Embryonic facial prominence (tissue), 1 donor: ENCODE measurements around the gene PNPLA6.
A peak's percentile ranks its signal among the peaks of the same experiment; 100 is the strongest.
"Not testable (repeated sequence)": the region's sequence is repeated elsewhere in the genome, so short reads cannot be mapped to it uniquely, and the experiment has no call there.

ENCODE experiments used
- DNase-seq: peaks from one replicate; pipeline ENCODE4 v3.0.0-alpha.2; 2016; ENCODE audit errors: extremely low spot score

The PNPLA6 gene

GRCh38 chr19:7554990-7555864, 19.7 kb downstream of the PNPLA6 start:
- DNase-seq: no peak

GRCh38 chr19:7556696-7557315, 21.3 kb downstream of the PNPLA6 start:
- DNase-seq: no peak

GRCh38 chr19:7558667-7559066, 23.1 kb downstream of the PNPLA6 start:
- no peak for DNase-seq

GRCh38 chr19:7559102-7559501, 23.6 kb downstream of the PNPLA6 start:
- no peak for DNase-seq

GRCh38 chr19:7560255-7560654, 24.7 kb downstream of the PNPLA6 start:
- no peak for DNase-seq

GRCh38 chr19:7561325-7561724, 25.8 kb downstream of the PNPLA6 start:
- DNase-seq: no peak

- no peak for DNase-seq
These were observed 27.3 kb downstream of the PNPLA6 start for GRCh38 chr19:7562646-7563393.

- DNase-seq: no peak
These were observed 29.3 kb downstream of the PNPLA6 start for GRCh38 chr19:7564866-7565265.

- DNase-seq: no peak
These were observed 29.8 kb downstream of the PNPLA6 start for GRCh38 chr19:7565332-7565731.

- no peak for DNase-seq
These were observed 35.2 kb downstream of the PNPLA6 start for GRCh38 chr19:7570761-7571160.

- no peak for DNase-seq
These were observed 40.0 kb downstream of the PNPLA6 start for GRCh38 chr19:7575434-7576040.

GRCh38 chr19:7577422-7577821, 41.9 kb downstream of the PNPLA6 start:
- not testable (repeated sequence) for DNase-seq

GRCh38 chr19:7578127-7578526, 42.6 kb downstream of the PNPLA6 start:
- no peak for DNase-seq

GRCh38 chr19:7579182-7579581, 43.7 kb downstream of the PNPLA6 start:
- no peak for DNase-seq

- no peak for DNase-seq
These were observed 46.9 kb downstream of the PNPLA6 start for GRCh38 chr19:7582446-7582845.

GRCh38 chr19:7589822-7590221, 54.3 kb downstream of the PNPLA6 start:
- DNase-seq: no peak

GRCh38 chr19:7590256-7590655, 54.7 kb downstream of the PNPLA6 start:
- no peak for DNase-seq

GRCh38 chr19:7595466-7596133, 60.1 kb downstream of the PNPLA6 start, which contains the start of gene CAMSAP3:
Gene CAMSAP3 (plus strand): TSS chr19:7595863. CDS start chr19:7596003, 140 bp downstream.
- DNase-seq: peak; percentile 30

GRCh38 chr19:7596211-7596937, 60.9 kb downstream of the PNPLA6 start:
- no peak for DNase-seq

GRCh38 chr19:7597689-7598088, 62.2 kb downstream of the PNPLA6 start:
- no peak for DNase-seq

- DNase-seq: no peak
These were observed 62.7 kb downstream of the PNPLA6 start for GRCh38 chr19:7598180-7598579.
